CD4-positive, alpha-beta T cell treated with Interferon alpha-2 for 1 hour (primary cell): ENCODE results near the gene ARFGAP2.

Source experiments
- DNase-seq, 2 donors: peaks; one replicate each; pipeline ENCODE4 v3.0.0-alpha.2; 2020 to 2022

ARFGAP2 gene

DNA sequence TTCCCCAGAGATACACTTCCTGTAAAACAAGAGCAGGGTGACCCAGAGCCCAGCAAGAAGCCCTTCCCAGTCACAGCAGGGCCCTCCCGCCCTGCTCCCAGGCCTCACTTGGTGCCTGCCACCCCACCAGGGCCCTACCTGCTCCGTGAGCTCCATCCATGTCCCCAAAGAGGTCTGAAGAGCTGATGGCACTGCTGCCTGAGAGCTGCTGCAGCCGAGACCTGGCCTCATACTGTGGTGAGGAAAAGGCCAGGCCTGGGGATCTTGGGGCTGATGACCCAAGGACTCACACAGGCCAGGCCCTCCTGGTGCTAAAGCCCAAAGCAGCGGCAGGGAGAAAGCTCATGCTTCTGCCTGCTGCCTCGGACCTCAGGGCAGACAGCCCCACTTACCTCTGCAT is 10.3 kb downstream of the ARFGAP2 start:
- no peak for DNase-seq

DNA sequence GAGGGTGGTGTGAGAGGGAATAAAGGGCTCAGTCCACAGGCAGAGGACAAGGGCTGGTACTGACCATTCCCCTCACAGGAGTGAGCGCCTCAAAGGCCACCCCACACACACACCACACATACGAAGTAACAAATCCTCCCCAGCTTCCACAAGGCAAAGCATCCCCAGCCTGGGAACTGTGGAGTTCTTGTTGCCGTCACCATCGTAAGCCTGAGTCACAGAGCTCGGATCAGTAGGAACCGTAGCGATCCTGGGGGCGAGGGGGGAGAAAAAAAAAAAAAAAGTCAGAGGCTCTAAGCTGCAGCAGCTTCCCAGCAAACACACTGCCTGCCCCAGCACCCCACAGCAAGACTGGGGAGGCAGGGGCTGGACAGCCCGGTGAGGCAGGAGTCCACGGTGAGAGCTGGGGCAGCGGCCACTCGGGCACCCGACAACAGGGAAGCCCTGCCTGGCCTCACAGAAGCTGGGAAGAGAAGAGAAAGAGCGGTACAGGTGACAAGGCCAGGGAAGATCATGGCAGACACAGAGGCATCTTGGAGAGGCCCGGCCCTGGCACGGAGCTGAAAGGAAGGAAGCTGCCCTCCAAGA is 11.3 kb downstream of the ARFGAP2 start:
- no peak for DNase-seq

DNA sequence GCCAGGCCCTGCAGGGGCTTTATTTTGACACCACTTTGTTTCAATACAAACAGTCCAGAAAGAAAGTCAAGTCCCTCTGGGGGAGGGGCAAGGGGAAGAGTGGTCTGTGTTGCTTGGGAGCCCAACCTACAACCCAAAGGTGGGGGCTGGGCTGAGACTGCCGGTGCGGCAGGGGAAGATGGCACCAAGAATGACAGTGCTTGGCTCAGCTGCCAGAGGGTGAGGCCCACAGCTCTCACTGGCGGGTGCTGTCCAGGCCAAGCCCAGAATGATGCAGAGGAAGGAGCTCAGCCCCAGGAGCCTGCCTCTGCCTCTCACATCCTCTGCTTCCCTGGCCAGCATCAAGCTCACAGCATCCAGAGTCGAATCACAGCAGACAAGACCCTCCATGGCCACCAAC is 12.4 kb downstream of the ARFGAP2 start:
- DNase-seq: no peak

DNA sequence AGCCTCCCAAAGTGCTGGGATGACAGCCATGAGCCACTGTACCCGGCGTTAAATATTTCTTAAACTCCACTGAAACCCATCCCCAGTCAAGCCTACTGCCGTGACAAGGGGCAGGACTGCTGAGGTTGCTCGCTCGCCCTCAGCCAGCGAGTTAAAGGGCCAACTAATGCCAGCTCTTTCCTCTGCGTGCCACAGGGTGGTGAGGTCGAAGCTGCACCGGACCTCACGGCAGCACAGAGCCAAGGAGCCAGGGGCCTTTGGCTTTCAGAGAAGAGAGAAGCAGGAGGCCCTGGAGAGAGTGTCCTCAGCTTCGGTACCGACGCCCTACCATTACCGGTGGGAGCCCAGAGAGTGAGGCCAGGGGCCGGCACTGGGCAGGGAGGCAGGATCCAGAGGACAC is 12.8 kb downstream of the ARFGAP2 start:
- DNase-seq: no peak

DNA sequence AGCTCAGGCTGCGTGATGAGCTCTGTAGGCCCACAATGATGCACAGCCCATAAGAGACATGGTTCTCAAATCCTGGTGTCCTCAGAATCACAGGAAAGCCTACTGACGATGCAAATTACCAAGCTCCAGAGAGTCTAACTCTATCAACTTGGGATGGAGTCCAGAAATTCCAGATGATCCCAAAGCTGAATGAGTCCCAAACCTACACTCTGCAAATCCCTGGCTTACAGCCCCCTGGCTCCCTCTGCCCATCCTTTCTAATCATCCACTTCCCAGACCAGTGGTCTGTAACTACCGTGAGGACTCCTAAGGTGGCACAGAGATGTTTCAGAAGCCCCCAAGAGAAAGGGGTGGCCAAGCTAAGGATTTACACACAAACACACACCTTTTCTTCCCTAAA is 13.5 kb downstream of the ARFGAP2 start:
- DNase-seq: no peak

DNA sequence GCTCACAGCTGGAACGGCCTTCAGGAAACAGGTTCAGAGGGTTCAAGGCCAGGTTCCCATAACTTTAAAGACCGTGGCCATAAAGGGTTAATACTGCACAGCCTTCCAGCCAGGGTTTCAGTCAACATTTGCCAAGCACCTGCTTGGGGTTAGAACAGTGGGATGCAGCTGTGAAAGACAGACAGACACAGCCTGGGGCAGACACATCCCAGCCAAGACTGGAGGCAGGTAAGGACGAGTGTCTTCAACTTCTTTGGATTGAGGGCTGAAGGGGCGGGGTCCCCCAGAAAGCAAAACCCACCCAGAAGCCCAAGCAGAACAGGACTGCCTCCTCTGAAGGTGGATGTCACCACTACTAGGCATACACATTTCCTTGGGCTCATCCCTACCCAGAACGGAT is 14.3 kb downstream of the ARFGAP2 start:
- no peak for DNase-seq

DNA sequence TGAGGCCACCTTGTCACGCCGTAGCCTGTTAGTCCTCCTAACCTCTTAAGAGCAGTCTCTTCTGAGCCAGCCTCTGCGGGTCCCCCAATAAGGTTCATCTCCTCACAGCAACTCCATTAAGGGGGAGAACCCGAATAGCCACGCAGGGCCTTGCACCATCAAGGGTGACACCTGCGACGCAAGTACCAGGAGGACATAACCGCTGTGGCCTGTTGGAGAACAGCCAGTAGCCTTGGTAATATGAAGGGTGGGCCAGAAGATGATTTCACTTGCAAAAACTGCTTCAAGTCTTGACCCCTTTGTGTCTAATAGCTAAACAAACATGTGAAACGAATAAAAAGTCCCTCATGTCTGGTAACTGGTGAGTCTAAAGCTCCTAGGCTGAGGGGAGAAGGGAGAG is 14.8 kb downstream of the ARFGAP2 start:
- DNase-seq: no peak

DNA sequence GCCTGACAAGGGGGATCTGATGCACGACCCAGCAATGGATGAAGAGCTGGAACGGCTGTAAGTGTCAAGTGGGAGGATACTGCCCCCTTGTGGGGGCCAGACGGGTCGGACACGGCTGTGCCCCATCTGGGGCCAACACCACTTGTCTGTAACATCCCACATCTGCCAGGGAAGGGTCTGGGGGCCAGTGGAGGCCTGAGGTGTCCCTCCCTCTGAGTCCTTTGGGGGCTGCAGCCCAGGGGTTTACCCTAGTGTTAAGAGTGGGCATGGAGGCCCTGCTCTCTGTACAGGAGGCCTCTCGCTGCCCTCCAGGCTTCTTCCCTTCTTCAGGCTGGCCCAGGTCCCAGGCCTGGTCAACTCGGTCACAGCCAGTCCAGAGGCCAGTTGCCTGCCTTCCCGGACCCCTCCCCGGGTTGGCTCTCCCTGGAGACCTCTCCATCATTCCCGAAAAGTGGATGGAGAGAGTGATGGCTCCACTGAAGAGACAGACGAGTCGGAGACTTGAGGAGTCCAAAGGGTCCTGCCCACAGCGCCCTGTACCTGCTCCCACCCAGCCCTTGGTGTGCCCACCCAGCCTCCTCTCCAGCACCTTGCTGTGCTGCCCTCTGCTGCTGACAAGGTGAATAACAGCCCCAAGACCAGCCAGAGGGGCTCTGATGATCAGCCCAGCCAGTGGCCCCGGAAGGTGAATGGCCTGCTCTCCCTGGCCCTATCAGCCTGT is 15.4 kb downstream of the ARFGAP2 start:
- peak; percentile 56 to 66 for DNase-seq

DNA sequence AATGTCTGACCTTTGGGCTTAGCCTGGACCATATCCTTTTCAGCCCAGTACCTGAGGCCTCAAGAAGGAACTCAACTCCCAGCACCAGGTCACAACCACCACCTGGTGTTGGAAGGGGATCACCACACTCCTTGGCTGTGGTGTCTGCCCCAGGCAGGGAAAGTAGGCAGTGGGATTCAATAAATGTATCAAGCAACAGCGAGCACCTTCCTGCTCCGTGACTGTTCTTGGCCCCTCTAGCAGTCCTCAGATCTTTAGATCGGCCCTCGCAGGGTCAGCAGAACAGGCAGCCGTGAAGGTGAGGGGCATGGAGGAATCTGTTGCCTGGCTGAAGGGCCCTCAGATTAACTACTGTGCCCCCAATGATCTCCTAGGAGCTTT is 15.9 kb downstream of the ARFGAP2 start:
- no peak for DNase-seq

DNA sequence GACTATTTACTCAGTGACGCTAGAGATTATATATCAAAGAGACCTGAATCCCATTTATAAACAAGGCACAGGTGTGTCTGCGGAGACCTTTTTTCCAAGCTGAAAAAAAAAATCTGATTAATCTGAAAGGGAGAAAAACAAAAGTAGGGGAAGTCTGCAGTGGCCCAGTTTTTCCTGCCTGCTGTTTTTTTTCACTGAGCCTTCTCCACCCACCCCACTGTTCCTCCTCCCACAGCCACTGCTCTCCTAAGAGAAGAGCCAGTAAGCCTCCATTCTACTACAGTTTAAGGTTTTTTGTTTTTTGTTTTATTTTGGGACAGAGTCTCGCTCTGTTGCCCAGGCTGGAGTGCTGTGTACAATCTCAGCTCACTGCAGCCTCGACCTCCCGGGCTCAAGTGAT is 18.4 kb downstream of the ARFGAP2 start:
- no peak for DNase-seq

DNA sequence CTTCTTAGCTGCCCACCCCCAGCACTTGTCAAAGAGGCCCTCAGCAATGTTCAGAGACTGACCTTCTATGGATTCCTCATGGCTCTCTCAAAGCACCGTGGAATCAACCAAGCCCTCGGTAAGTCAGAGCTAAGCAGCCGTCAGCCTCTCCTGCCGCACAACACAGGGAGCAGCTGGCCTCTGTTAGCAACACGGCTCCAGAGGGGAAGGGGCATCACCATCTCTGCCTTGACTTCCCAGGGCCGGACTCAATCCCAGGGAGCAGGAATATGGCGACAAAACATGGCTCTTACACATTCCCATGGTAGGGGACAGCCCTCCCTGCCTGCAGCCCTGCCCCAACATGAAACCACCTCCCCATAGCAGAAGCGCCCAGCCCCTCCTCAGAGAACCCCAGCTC is 18.9 kb downstream of the ARFGAP2 start:
- DNase-seq: no peak

DNA sequence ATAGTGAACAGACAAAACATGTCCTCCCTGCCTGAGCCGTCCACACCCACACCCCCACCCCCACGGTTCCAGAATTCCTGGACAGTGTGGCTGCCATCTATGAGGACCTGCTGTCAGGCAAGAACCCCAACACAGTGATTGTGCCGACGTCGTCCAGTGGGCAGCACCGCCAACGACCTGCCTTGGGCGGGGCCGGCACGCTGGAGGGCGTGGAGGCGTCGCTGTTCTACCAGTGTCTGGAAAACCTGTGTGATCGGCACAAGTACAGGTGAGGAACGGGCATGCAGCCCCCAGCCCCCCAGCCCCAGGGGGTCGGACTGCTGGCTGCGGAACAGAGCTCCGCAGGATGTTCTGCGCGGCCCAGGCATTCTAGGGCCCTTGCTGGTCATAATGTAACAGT is 19.7 kb downstream of the ARFGAP2 start:
- DNase-seq: no peak

DNA sequence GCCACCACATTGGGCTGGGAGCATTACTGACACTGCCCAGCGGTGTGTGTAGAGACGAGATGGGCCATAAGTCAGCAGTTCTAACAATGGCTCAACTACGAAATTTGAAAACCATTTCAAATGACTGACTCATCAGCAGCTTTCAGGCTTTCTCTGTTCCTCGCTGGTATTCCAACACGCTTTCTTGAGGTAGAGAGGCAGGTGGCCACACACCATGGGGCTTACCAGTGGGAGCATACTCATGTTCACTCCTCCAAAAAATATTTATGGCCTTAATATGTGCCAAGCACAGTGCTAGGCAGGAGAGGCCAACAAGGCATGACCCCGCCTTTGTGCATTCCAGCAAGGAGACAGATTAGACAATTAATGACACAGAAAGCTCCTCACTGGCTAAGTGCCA is 20.3 kb downstream of the ARFGAP2 start:
- no peak for DNase-seq

DNA sequence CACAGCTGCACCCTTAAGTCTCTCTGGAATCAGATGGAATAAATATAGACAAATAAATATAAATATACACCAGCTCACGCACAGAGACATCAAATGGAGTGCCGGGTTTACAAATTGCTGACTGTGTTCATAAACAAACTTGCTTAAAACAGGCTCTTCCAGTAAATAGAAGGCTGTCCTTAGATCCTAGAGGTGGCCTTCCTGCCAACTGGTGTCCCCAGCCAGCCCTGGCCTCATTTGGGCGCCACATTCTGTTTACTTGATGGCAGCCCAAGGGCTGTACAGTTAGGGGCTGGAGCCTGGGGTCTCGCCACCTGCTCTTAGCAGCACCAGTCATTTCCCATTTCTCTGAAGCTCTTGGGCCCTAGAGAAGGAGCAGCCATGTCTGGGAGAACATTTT is 20.8 kb downstream of the ARFGAP2 start:
- no peak for DNase-seq

DNA sequence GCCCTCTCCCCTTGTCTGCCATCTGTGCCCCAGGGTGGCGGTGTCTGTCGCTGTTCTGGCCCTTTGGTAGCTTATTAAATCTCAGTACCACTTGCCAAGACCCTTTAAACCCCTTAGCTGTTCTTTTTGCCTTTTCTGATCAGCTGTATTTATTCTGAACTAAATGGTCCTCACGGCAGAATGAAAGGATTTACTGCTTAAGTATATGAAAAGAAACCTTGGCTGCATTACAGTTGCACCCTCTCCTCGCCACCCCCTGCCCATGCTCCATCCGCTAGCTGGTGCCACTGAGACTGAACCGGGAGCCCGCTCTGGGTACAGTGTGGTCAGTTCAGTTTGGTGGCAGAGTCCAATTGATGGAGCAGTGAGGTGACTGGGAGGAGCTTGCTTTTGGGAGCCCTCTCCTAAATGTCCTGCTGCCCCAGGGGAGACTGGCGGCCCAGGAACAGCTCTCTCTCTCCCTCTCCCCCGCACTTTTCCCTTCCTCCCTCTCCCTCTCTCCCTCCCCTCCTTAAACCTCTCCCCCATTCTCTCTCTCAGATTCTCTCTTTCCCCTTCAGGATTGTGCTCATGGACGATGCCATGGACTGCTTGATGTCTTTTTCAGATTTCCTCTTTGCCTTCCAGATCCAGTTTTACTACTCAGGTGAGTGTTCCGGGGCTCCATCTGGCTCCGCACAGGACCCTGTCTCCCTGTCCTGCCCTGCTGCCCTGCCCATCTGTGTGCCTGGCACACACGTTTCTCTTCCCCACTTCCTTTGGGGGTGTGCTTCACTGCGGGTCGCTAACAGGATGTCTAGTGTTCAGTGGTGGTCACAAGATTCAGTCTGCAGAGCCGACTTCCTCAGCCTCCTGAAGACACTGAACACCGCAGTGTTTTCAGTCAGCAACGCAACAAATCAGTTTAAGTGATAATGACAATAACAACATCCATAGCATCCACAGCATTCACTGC is 21.8 kb downstream of the ARFGAP2 start:
- peak; percentile 19 to 42 for DNase-seq

DNA sequence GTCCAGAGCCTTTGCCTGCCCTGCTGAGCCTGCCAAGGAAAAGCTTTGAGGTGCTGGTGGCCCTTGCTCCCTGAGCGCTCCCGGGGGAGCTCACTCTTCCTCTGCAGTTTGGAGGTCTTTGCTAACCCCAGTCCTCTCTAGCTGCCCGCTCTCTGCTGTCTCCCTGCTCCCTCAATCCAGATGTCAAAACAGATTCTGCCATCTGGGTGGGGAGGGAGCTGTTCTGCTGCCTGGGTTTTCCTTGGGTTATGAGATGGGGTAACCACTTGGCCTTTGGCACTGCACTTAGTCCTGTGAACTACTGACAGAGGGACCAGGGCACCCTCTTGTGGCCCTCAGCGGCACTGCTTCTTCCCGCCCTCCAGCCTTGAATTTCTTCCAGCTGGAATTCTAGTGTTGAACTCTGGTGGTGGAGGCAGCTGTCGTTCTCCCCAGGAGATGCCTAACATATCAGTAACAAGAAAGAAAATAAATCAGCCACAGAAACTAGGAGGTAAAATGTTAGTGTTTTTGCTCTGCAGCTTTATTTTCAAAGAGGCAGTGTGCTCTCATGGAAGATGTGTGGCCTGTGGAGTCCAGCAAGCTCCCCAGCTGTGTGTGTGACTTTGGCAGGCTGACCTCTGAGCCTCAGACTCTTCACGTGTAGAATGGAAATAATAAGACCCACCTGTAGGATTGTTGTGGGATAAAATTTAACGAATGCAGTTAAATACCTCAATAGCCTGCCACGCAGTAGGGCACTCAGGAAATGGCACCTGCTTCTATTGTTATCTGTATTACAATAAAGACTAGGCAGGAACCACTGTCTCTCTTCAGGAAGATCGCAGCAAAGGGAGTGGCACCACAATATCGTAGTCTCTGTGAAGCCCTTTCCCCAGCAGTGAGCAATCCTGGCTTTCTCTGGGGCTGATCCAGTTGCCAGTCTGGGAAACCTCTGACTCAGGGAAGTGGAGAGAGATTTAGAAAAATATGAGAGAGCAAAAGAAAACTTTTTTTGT is 23.4 kb downstream of the ARFGAP2 start:
- peak; percentile 42 to 54 for DNase-seq

DNA sequence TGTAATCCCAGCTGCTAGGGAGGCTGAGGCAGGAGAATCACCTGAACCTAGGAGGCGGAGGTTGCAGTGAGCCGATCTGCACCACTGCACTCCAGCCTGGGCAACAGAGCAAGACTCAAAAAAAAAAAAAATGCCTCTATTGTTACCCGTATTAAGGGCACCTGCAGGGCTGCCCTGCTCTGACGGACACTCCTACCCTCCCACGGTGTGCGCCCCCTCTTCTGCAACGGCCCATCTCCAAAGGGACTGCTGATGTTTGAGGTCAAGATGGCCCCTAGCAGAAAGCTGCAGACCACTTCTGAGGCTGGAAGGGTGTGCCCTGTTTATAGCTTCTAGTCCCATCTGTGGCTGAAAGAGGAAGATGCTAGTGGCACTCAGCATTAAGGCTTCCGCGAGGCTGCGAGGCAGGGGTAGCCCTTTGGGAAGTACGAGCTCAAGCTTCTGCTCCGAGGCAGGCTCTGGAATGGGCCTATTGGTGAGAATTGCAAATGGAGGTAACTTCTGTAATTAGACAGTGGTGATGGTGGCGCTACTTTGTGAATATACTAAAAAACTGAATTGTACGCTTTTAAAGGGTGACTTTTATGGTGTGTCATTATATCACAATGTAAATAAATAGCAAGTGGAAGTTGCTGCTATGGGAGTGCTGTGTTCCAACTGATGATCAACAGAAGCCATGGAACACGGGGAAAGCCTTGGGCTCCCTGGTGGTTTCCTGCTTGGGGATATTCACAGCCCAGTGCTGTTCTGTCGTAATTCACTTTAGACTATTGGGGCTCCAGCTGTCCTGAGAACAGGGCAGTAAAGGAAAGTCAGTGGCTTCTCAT is 24.3 kb downstream of the ARFGAP2 start:
- no peak for DNase-seq

DNA sequence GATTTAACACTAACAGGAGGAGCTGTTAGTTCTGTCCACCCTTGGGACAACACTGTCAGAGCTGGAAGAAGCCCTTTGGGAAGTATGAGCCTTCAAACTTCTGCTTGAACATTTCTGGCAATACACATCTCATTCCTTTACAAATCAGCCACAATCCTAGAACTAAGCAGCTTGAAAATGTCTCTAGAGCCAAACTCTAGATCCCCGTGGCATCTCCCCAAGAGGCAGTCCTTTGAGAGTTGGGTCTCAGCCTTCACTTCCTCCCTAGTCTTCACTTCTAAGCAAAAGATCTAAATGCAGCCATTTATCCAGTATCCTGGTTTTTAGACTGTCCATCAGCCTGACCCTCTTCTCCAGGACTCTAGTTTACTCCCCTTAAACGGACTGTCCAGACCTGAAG is 26.9 kb downstream of the ARFGAP2 start:
- DNase-seq: no peak

DNA sequence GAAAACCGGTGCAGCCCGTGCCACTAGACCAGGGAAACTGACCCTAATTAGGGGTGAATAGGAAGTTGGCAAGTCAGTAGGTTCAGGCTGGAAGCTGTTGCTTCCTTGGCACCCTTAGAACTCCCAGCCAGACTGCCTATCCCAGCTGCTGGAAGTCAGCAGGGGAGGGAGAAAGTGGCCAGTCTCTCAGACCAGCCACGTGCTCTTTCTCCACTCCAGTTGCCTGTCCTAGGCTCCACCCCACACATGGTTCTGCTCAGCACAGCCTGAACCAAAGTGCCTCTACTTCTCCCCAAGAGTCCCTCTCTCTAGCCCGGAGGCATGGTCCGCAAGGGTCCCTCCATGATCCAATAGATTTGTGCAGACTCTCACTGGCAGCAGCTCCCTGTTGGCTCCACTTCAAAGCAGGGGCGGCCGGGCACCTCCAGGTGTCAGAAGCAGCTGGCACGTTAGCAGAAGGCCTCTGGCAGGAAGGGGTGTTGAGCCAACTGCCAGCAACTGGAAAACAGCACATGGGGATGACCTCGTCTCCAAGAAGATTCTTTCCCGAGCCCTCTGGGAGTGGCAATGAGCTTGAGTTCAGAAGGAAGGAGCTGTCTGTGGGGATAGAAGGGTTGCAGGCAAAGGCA is 27.7 kb downstream of the ARFGAP2 start:
- DNase-seq: no peak

DNA sequence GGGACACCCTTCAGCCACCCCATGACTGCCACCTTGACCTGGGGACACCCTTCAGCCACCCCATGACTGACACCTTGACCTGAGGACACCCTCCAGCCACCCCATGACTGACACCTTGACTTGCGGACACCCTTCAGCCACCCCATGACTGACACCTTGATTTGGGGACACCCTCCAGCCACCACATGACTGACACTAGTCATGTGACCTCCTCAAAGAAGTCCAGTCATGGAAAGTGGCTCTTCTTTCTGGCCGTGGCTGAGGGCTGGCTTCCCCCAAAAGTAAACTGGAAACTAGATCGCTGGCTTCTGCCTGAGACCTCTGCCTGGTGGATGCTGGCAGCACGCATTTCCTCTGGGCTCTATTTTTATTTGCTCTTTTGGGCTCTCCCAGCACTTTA is 28.4 kb downstream of the ARFGAP2 start:
- no peak for DNase-seq

DNA sequence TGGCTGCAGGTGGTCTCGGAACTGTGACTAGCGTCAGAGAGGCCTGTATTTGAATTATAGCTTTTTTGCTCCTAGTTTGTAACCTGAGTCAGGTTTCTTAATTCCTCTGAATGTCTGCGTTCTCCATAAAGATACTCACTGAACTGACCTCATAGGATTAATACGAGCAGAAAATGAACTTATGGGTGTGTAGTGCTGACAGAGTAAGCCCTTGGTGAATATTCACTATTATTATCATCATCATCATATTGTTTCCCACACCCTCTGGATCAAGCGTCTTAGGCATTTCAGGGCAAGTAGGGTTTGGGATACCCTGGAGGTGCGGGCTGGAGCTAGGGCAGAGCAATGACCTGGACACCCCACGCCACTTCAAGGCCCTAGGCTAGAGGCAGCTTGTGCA is 29.0 kb downstream of the ARFGAP2 start:
- DNase-seq: no peak
